PC-3 (cell line): ENCODE measurements around the gene VASH1.

Experiments used
- CTCF ChIP-seq: fragments of 300-600 bp; sonication (generic); conservative IDR thresholded peaks from 2 replicates; pipeline ENCODE4 v1.5.1; 2017; ENCODE audit warnings: antibody characterized with exemption, low read depth, mild to moderate bottlenecking, low read length
- EZH2 ChIP-seq: fragments of 300-600 bp; sonication (generic); IDR thresholded peaks from one replicate; pipeline ENCODE4 v1.6.1; 2017; ENCODE audit warnings: antibody characterized with exemption, mild to moderate bottlenecking, low read length; ENCODE audit not compliant: unreplicated experiment
- EZH2phosphoT487 ChIP-seq: fragments of 300-600 bp; sonication (generic); IDR thresholded peaks from 2 replicates; pipeline ENCODE4 v1.6.1; 2018; ENCODE audit warnings: mild to moderate bottlenecking, antibody characterized with exemption, low read length, borderline replicate concordance

GRCh38 chr14:76713121-76713520, 48.1 kb upstream of the VASH1 start:
- TF ChIP-seq CTCF (no peak), EZH2 (no peak), EZH2phosphoT487 (no peak)
